ENCODE data around the gene AMBP.

DNA sequence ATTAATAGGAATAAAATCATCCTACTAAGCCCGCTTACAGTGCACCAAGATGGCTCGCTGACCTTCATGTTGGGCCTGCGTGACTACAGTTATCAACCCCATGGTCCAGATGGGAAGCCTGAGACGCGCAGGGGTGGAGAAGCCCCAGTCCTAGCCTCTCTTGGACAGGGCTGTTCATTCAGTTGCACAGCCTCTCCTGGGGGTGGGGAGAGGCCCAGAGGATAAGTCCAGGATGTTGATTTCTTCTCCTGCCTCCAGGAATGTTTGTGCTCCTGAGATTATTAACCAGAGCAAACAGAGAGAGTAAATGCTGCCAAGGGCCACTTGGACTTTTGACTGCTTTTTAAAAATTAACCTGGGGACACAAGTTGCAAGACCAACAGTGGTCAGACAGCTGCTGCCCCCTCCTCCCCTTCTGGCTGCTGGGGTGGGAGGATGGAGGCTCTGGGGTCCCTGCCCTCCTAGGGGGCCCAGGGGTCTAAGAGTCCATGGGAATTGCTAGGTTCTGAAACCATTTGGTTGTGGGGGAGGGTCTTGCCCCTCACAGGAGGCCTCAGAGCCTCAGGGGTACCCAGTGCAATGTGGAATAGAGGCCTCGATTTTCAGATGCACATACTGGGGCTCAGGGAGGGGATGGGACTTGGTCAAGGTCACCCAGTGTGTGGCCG, 2.8 kb upstream of the AMBP start:
- TF ChIP-seq RAD21 (IDR thresholded peaks at IDR 0.05; ENCODE audit: low read depth) = no peak
- TF ChIP-seq EP300 (IDR thresholded peaks at IDR 0.05; ENCODE audit: borderline replicate concordance) = no peak
- TF ChIP-seq, protein P1, sequence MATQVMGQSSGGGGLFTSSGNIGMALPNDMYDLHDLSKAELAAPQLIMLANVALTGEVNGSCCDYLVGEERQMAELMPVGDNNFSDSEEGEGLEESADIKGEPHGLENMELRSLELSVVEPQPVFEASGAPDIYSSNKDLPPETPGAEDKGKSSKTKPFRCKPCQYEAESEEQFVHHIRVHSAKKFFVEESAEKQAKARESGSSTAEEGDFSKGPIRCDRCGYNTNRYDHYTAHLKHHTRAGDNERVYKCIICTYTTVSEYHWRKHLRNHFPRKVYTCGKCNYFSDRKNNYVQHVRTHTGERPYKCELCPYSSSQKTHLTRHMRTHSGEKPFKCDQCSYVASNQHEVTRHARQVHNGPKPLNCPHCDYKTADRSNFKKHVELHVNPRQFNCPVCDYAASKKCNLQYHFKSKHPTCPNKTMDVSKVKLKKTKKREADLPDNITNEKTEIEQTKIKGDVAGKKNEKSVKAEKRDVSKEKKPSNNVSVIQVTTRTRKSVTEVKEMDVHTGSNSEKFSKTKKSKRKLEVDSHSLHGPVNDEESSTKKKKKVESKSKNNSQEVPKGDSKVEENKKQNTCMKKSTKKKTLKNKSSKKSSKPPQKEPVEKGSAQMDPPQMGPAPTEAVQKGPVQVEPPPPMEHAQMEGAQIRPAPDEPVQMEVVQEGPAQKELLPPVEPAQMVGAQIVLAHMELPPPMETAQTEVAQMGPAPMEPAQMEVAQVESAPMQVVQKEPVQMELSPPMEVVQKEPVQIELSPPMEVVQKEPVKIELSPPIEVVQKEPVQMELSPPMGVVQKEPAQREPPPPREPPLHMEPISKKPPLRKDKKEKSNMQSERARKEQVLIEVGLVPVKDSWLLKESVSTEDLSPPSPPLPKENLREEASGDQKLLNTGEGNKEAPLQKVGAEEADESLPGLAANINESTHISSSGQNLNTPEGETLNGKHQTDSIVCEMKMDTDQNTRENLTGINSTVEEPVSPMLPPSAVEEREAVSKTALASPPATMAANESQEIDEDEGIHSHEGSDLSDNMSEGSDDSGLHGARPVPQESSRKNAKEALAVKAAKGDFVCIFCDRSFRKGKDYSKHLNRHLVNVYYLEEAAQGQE (IDR thresholded peaks at IDR 0.05; ENCODE audit: low read depth) = no peak
- no peak for TF ChIP-seq CEBPB (IDR thresholded peaks at IDR 0.05)
- no peak for TF ChIP-seq CREB1 (IDR thresholded peaks at IDR 0.05; ENCODE audit: low read depth)

All from Ishikawa (cell line).